Measurements from ENCODE around the gene XPNPEP3. TPM values are rescaled to one million over a fixed set of nuclear protein-coding genes. Genes with fewer than 3 reads are reported as not detected.

The XPNPEP3 gene
- total RNA-seq, 1 donor from 2014 or later: 12.6 TPM

DNA sequence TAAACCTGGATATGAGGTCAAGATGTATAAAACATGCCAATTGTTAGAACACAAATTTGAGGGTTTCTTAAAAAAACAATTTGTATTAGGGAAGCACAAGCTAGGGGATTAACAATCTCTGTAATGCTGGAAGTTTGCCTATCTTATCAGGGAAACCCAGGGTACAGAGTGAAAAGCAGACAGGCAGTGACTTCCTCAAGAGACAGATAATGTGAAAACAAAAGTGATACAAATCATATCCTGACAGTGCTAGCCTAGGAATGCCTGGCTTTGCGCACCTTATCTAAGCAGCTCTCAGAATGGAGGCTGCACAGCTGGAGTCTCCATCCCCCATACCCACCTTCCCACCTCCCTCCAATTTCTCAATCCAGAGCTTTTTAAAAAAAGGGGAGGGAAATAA lies 71.7 kb downstream of the XPNPEP3 start:
- DNase-seq (ENCODE audit: extremely low read depth, low read depth, low spot score): no peak

GRCh38 chr22:40932396-40932795 lies 75.4 kb downstream of the XPNPEP3 start:
- DNase-seq (ENCODE audit: extremely low read depth, low read depth, low spot score): no peak

GRCh38 chr22:40939202-40939601 lies 82.3 kb downstream of the XPNPEP3 start:
- DNase-seq (ENCODE audit: extremely low read depth, low read depth, low spot score): no peak

DNA sequence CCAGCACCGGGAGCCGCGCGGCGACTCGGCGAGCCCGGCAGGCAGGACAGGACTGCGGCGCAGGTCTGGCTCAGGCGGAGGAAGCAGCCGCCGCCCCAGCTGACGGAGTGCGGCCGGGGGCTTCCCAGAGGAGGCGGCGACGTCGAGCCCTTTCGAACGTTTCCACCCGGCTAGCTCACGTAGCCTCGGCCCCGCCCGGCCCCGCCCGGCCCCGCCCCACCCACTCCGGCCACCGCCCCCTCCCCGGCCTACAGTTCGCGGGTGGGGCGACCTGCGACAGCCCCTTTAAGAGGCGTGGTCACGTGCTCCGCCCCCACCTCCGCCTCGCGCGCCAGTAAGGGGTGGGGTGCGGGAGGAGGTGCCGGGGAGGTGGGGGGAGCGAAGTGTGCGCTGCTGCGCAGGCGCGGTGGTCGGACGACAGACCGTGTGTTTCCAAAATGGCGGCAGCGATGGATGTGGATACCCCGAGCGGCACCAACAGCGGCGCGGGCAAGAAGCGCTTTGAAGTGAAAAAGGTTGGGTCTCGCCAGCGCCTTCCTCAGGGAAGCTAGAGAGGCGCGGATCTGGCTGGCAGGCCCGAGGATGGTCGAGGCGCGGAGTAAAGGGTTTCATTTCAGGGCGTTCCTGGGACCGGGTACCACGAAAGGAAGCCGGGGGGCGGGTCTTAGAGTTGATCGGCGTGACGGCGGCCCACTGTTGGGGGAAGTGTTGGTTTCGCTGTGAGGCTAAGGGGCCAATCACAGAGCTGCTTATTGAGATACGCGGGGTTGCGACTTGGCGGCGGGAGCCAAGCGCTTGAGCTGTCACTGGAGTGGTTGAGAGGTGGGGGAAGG lies 94.2 kb downstream of the XPNPEP3 start, which contains the start of gene RBX1:
RBX1 (plus strand) TSS at position 417 of the 833 bp plus-strand sequence; CDS start at position 438, 21 bp downstream.
- peak; percentile 87 for DNase-seq (ENCODE audit: extremely low read depth, low read depth, low spot score)

GRCh38 chr22:40951795-40952605 lies 95.1 kb downstream of the XPNPEP3 start:
- no peak for DNase-seq (ENCODE audit: extremely low read depth, low read depth, low spot score)

DNA sequence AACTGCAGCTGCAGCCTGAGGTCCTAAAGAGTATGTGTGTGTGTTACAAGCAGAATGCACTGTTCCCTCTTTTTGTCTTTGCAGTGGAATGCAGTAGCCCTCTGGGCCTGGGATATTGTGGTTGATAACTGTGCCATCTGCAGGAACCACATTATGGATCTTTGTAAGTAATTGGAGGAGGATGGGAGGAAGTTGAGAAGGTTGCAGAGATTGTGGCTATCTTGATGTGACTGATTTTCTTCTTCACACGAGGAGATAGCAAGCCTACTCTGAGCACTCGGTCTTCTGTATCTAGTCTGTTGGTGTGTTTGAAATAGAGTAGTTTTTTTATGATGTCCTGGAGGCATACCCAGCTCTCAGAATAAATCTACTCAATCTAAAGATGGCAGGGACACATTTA lies 96.5 kb downstream of the XPNPEP3 start:
- DNase-seq (ENCODE audit: extremely low read depth, low read depth, low spot score): no peak

- no peak for DNase-seq (ENCODE audit: extremely low read depth, low read depth, low spot score)
These were observed 97.2 kb downstream of the XPNPEP3 start for GRCh38 chr22:40954113-40954512.

- no peak for DNase-seq (ENCODE audit: extremely low read depth, low read depth, low spot score)
These were observed 98.6 kb downstream of the XPNPEP3 start for GRCh38 chr22:40955571-40955970.

GRCh38 chr22:40957601-40958000 lies 100.7 kb downstream of the XPNPEP3 start:
- no peak for DNase-seq (ENCODE audit: extremely low read depth, low read depth, low spot score)

- no peak for DNase-seq (ENCODE audit: extremely low read depth, low read depth, low spot score)
These were observed 101.4 kb downstream of the XPNPEP3 start for GRCh38 chr22:40958299-40958698.

DNA sequence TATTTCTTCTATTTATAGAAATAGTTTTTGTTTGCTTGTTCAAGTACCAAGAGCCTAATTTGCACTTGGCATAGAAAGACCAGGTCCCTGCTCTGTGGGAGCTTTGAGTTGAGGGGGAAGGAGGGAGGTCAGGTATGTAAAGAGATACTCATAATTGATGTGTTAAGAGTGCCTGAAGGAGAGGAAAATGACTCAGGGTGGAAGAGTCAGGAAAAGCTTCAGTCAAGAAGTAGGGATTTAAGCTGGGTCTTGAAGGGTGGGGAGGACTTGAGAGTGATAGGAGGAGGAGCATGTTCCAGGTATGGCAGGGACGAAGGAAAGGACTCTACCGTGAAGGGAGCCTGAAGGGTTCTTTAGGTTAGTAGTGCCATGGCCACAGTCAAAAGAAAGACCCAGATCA lies 103.2 kb downstream of the XPNPEP3 start:
- no peak for DNase-seq (ENCODE audit: extremely low read depth, low read depth, low spot score)

GRCh38 chr22:40965936-40966725 lies 109.2 kb downstream of the XPNPEP3 start:
- no peak for DNase-seq (ENCODE audit: extremely low read depth, low read depth, low spot score)

DNA sequence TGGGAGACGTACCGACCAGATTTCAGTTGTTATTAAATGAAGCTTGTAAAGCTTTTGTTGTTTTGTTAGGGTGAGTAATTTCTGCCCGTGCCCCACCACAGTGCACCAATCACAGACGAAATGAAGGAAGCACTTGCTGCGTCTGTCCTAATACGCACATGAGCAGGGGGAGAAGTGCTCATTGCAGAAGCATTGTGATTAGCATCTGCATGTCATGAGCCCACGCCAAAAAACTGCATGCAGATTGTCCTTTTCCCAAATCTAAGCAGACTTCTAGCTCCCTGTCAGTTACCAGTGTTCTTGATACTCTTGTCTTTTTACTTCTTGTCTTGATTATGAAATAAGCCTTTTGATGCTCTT lies 109.8 kb downstream of the XPNPEP3 start:
- no peak for DNase-seq (ENCODE audit: extremely low read depth, low read depth, low spot score)

- DNase-seq (ENCODE audit: extremely low read depth, low read depth, low spot score): no peak
These were observed 110.3 kb downstream of the XPNPEP3 start for GRCh38 chr22:40967111-40967760.

DNA sequence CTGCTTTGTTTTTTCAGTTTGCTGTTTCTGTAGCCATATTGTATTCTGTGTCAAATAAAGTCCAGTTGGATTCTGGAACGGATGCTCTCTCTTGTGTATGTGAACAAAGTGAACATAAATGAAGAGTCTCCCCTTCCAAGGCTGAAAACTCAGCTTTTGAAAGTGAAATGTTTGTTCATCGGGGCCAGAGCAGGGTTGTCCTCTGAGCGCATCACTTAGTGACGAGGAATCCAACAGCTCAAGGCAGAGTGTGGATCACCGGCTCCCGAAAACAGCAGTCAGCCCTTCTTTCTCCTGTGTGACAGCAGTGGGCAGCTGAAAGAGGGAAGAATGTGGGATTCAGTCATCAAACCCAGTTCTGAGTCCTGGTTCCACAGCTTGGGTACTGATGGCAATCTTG lies 115.6 kb downstream of the XPNPEP3 start:
- DNase-seq (ENCODE audit: extremely low read depth, low read depth, low spot score): no peak

- no peak for DNase-seq (ENCODE audit: extremely low read depth, low read depth, low spot score)
These were observed 116.2 kb downstream of the XPNPEP3 start for GRCh38 chr22:40973144-40973543.

- no peak for DNase-seq (ENCODE audit: extremely low read depth, low read depth, low spot score)
These were observed 118.4 kb downstream of the XPNPEP3 start for GRCh38 chr22:40975366-40975765.

DNA sequence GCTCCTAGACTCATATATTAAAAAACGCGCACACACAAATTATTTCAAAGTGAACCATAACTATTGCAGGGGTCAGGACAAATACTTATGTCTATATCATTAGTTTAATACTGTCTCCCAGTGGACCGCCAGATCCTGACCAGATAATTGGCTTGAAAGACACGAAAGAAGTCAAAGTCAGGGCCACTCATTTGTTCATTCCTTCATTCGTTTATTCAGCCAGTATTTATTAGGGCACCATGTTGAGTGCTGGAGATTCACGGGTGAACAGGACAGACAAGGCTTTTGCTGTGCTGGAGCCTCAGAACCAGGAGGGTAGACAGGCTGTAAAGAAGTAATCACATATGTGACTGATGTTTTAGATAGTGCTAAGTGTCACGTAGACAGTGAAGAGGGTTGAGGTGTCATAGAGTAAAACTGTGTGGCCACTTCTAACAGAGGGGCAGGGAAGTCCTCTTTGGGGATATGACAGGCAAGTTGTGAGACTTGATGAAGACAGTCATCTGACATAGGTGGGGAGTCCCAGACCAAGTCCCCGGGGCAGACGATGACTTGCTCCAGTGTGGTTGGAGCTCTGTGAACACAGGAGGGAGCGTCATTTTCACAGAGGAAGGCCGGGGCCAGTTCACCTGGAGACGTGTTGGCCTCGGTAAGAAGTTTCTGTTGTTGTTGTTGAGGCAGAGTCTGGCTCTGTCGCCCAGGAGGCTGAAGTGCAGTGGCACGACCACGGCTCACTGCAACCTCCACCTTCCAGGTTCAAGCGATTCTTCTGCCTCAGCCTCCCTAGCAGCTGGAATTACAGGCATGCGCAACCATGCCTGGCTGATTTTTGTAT lies 120.1 kb downstream of the XPNPEP3 start:
- DNase-seq (ENCODE audit: extremely low read depth, low read depth, low spot score): no peak

DNA sequence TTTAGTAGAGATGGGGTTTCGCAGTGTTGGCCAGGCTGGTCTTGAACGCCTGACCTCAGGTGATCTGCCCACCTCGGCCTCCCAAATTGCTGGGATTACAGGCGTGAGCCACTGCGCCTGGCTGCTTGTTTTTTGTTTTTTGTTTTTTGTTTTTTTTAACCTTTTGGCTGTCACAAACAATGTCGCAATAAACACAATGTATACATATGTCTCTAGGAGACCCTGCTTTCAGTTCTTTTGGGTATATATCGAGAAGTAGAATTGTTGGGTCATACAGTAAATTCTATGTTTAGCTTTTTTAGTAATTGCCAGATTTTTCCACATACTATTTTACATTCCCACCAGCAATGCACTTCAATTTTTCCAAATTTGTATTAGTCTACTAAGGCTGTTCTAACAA lies 122.2 kb downstream of the XPNPEP3 start:
- DNase-seq (ENCODE audit: extremely low read depth, low read depth, low spot score): no peak

- no peak for DNase-seq (ENCODE audit: extremely low read depth, low read depth, low spot score)
These were observed 122.9 kb downstream of the XPNPEP3 start for GRCh38 chr22:40979871-40980270.

Data from glomerular endothelial cell (primary cell).